ENCODE measurements around the gene GKAP1.
A peak's percentile ranks its signal among the peaks of the same experiment; 100 is the strongest.
"Not testable (repeated sequence)": the region's sequence is repeated elsewhere in the genome, so short reads cannot be mapped to it uniquely, and the experiment has no call there.

Gene GKAP1

GRCh38 chr9:83733739-83734138 is 83.8 kb downstream of the GKAP1 start:
- DNase-seq: no peak
- no peaks in the 10 kb centered on the region for H3K36me3 ChIP-seq (ENCODE audit: control insufficient read depth, insufficient read depth, low read length)
- H3K9me3 ChIP-seq (ENCODE audit: control insufficient read depth, low read length): no peaks in the 10 kb centered on the region
- no peak overlapping the region for H3K4me3 ChIP-seq (ENCODE audit: insufficient read depth, low read depth, low read length, poor library complexity, severe bottlenecking)
- H3K27ac ChIP-seq (ENCODE audit: insufficient read depth, low read length, poor library complexity, severe bottlenecking): no peak overlapping the region
- no peaks in the 10 kb centered on the region for H3K4me1 ChIP-seq (ENCODE audit: control insufficient read depth, insufficient read depth, low read length, poor library complexity, severe bottlenecking)
- no peaks in the 10 kb centered on the region for H3K27me3 ChIP-seq (replicated peaks; ENCODE audit: control insufficient read depth, insufficient read depth, low read length, poor library complexity, severe bottlenecking)

DNA sequence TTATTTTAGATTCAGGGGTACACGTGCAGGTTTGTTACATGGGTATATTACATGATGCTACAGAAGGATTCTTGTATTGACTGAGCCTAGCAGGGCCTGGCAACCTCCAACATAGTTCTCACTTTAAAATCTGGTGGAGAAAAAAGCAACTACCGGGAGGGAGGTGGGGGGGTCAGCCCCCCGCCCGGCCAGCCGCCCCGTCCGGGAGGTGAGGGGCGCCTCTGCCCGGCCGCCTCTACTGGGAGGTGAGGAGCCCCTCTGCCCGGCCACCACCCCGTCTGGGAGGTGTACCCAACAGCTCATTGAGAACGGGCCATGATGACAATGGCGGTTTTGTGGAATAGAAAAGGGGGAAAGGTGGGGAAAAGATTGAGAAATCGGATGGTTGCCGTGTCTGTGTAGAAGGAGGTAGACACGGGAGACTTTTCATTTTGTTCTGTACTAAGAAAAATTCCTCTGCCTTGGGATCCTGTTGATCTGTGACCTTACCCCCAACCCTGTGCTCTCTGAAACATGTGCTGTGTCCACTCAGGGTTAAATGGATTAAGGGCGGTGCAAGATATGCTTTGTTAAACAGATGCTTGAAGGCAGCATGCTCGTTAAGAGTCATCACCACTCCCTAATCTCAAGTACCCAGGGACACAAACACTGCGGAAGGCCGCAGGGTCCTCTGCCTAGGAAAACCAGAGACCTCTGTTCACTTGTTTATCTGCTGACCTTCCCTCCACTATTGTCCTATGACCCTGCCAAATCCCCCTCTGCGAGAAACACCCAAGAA is 88.8 kb downstream of the GKAP1 start:
- not testable (repeated sequence) for H3K27me3 ChIP-seq (replicated peaks; ENCODE audit: control insufficient read depth, insufficient read depth, low read length, poor library complexity, severe bottlenecking); H3K9me3 ChIP-seq (ENCODE audit: control insufficient read depth, low read length); DNase-seq; H3K36me3 ChIP-seq (ENCODE audit: control insufficient read depth, insufficient read depth, low read length); H3K4me1 ChIP-seq (ENCODE audit: control insufficient read depth, insufficient read depth, low read length, poor library complexity, severe bottlenecking); H3K27ac ChIP-seq (ENCODE audit: insufficient read depth, low read length, poor library complexity, severe bottlenecking); H3K4me3 ChIP-seq (ENCODE audit: insufficient read depth, low read depth, low read length, poor library complexity, severe bottlenecking)

- H3K27ac ChIP-seq (ENCODE audit: insufficient read depth, low read length, poor library complexity, severe bottlenecking): no peak overlapping the region
- H3K36me3 ChIP-seq (ENCODE audit: control insufficient read depth, insufficient read depth, low read length): no peaks in the 10 kb centered on the region
- H3K4me3 ChIP-seq (ENCODE audit: insufficient read depth, low read depth, low read length, poor library complexity, severe bottlenecking): no peak overlapping the region
- DNase-seq: no peak
- H3K27me3 ChIP-seq (replicated peaks; ENCODE audit: control insufficient read depth, insufficient read depth, low read length, poor library complexity, severe bottlenecking): no peaks in the 10 kb centered on the region
- peaks cover 4% of the 10 kb centered on the region for H3K9me3 ChIP-seq (ENCODE audit: control insufficient read depth, low read length)
- no peaks in the 10 kb centered on the region for H3K4me1 ChIP-seq (ENCODE audit: control insufficient read depth, insufficient read depth, low read length, poor library complexity, severe bottlenecking)
These were observed 93.1 kb downstream of the GKAP1 start for GRCh38 chr9:83724436-83724835.

- H3K4me1 ChIP-seq (ENCODE audit: control insufficient read depth, insufficient read depth, low read length, poor library complexity, severe bottlenecking): no peaks in the 10 kb centered on the region
- no peaks in the 10 kb centered on the region for H3K36me3 ChIP-seq (ENCODE audit: control insufficient read depth, insufficient read depth, low read length)
- no peaks in the 10 kb centered on the region for H3K27me3 ChIP-seq (replicated peaks; ENCODE audit: control insufficient read depth, insufficient read depth, low read length, poor library complexity, severe bottlenecking)
- no peak overlapping the region for H3K4me3 ChIP-seq (ENCODE audit: insufficient read depth, low read depth, low read length, poor library complexity, severe bottlenecking)
- H3K9me3 ChIP-seq (ENCODE audit: control insufficient read depth, low read length): peaks cover 4% of the 10 kb centered on the region
- no peak for DNase-seq
- no peak overlapping the region for H3K27ac ChIP-seq (ENCODE audit: insufficient read depth, low read length, poor library complexity, severe bottlenecking)
These were observed 94.7 kb downstream of the GKAP1 start for GRCh38 chr9:83722726-83723495.

- no peak overlapping the region for H3K4me3 ChIP-seq (ENCODE audit: insufficient read depth, low read depth, low read length, poor library complexity, severe bottlenecking)
- H3K27me3 ChIP-seq (replicated peaks; ENCODE audit: control insufficient read depth, insufficient read depth, low read length, poor library complexity, severe bottlenecking): no peaks in the 10 kb centered on the region
- no peak for DNase-seq
- no peaks in the 10 kb centered on the region for H3K36me3 ChIP-seq (ENCODE audit: control insufficient read depth, insufficient read depth, low read length)
- no peaks in the 10 kb centered on the region for H3K4me1 ChIP-seq (ENCODE audit: control insufficient read depth, insufficient read depth, low read length, poor library complexity, severe bottlenecking)
- peaks cover 4% of the 10 kb centered on the region for H3K9me3 ChIP-seq (ENCODE audit: control insufficient read depth, low read length)
- H3K27ac ChIP-seq (ENCODE audit: insufficient read depth, low read length, poor library complexity, severe bottlenecking): no peak overlapping the region
These were observed 96.1 kb downstream of the GKAP1 start for GRCh38 chr9:83721509-83721908.

- Histone ChIP-seq H3K27me3 (replicated peaks; ENCODE audit: control insufficient read depth, insufficient read depth, low read length, poor library complexity, severe bottlenecking) (no peaks in the 10 kb centered on the region), H3K36me3 (ENCODE audit: control insufficient read depth, insufficient read depth, low read length) (no peaks in the 10 kb centered on the region), H3K9me3 (ENCODE audit: control insufficient read depth, low read length) (no peaks in the 10 kb centered on the region), H3K4me1 (ENCODE audit: control insufficient read depth, insufficient read depth, low read length, poor library complexity, severe bottlenecking) (no peaks in the 10 kb centered on the region), H3K27ac (ENCODE audit: insufficient read depth, low read length, poor library complexity, severe bottlenecking) (no peak overlapping the region), H3K4me3 (ENCODE audit: insufficient read depth, low read depth, low read length, poor library complexity, severe bottlenecking) (no peak overlapping the region)
- no peak for DNase-seq
These were observed 101.8 kb downstream of the GKAP1 start for GRCh38 chr9:83715794-83716193.

DNA sequence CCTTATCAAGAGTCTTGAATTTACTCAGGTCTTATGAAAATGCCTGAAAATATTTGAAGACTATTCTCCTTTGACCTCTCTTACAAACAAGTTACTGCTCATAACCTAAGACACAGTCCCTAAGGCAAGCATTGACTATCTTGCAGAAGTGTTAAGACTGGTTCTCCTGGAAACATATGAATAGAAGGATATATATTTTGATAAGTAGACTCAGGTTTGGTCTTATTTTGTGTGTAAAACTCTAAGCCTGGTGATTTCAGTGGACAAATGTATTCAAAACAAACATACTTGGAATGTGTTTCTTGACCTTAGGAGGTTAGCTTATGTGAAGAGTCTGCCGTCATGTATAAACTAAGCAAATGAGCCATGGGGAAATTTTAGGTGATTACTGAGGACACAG is 102.3 kb downstream of the GKAP1 start:
- Histone ChIP-seq H3K4me3 (ENCODE audit: insufficient read depth, low read depth, low read length, poor library complexity, severe bottlenecking) (no peak overlapping the region), H3K36me3 (ENCODE audit: control insufficient read depth, insufficient read depth, low read length) (no peaks in the 10 kb centered on the region), H3K9me3 (ENCODE audit: control insufficient read depth, low read length) (no peaks in the 10 kb centered on the region), H3K4me1 (ENCODE audit: control insufficient read depth, insufficient read depth, low read length, poor library complexity, severe bottlenecking) (no peaks in the 10 kb centered on the region), H3K27me3 (replicated peaks; ENCODE audit: control insufficient read depth, insufficient read depth, low read length, poor library complexity, severe bottlenecking) (no peaks in the 10 kb centered on the region), H3K27ac (ENCODE audit: insufficient read depth, low read length, poor library complexity, severe bottlenecking) (no peak overlapping the region)
- no peak for DNase-seq

DNA sequence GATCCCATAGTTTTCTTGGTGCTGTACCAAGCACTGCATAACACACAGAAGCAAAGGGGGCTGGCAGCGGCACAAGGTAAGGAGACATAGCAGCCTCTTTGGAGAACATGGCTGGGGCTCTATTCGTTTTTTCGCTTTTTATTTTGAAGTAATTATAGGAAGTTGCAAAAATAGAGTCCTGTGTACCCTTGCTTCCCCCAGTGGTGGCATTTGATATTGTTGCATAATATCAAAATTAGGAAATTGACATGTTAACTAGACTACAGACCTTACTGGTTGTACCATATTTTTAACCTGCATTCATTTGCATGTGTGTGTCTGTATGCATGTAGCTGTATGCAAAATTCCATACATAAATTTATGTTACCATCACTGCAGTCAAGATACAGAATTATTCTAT is 103.2 kb downstream of the GKAP1 start:
- no peak overlapping the region for H3K27ac ChIP-seq (ENCODE audit: insufficient read depth, low read length, poor library complexity, severe bottlenecking)
- H3K4me3 ChIP-seq (ENCODE audit: insufficient read depth, low read depth, low read length, poor library complexity, severe bottlenecking): no peak overlapping the region
- H3K36me3 ChIP-seq (ENCODE audit: control insufficient read depth, insufficient read depth, low read length): no peaks in the 10 kb centered on the region
- no peaks in the 10 kb centered on the region for H3K4me1 ChIP-seq (ENCODE audit: control insufficient read depth, insufficient read depth, low read length, poor library complexity, severe bottlenecking)
- H3K27me3 ChIP-seq (replicated peaks; ENCODE audit: control insufficient read depth, insufficient read depth, low read length, poor library complexity, severe bottlenecking): no peaks in the 10 kb centered on the region
- H3K9me3 ChIP-seq (ENCODE audit: control insufficient read depth, low read length): no peaks in the 10 kb centered on the region
- no peak for DNase-seq

- DNase-seq: peak; percentile 21 to 40 (median 32)
- Histone ChIP-seq H3K27ac (ENCODE audit: insufficient read depth, low read length, poor library complexity, severe bottlenecking) (peak overlapping the region; percentile 97), H3K27me3 (replicated peaks; ENCODE audit: control insufficient read depth, insufficient read depth, low read length, poor library complexity, severe bottlenecking) (no peaks in the 10 kb centered on the region), H3K4me1 (ENCODE audit: control insufficient read depth, insufficient read depth, low read length, poor library complexity, severe bottlenecking) (peaks cover 9% of the 10 kb centered on the region), H3K9me3 (ENCODE audit: control insufficient read depth, low read length) (no peaks in the 10 kb centered on the region), H3K4me3 (ENCODE audit: insufficient read depth, low read depth, low read length, poor library complexity, severe bottlenecking) (peak overlapping the region; percentile 73), H3K36me3 (ENCODE audit: control insufficient read depth, insufficient read depth, low read length) (no peaks in the 10 kb centered on the region)
These were observed 108.9 kb downstream of the GKAP1 start for GRCh38 chr9:83708515-83709158.

Data from effector memory CD4-positive, alpha-beta T cell (primary cell).